ENCODE results near the gene PCGF5.

PCGF5 gene

GRCh38 chr10:91214911-91215310 lies 5.6 kb upstream of the PCGF5 start:
- TF ChIP-seq CTCF (IDR thresholded peaks at IDR 0.05): no peak
- H3K27me3 Mint-ChIP-seq (ENCODE audit: low read depth, poor library complexity): peaks cover 32% of the 10 kb centered on the region

GRCh38 chr10:91215384-91215783 lies 5.1 kb upstream of the PCGF5 start:
- Mint-ChIP-seq H3K4me3 (no peak overlapping the region), H3K4me1 (no peaks in the 10 kb centered on the region), H3K27ac (no peak overlapping the region), H3K36me3 (ENCODE audit: low read depth) (no peaks in the 10 kb centered on the region), H3K9me3 (no peaks in the 10 kb centered on the region), H3K27me3 (ENCODE audit: low read depth, poor library complexity) (peaks cover 32% of the 10 kb centered on the region)
- no peak for TF ChIP-seq CTCF (IDR thresholded peaks at IDR 0.05)
- no peak for DNase-seq

More at GRCh38 chr10:91214911-91215310, 5.6 kb upstream of the PCGF5 start:
- Mint-ChIP-seq H3K36me3 (ENCODE audit: low read depth) (no peaks in the 10 kb centered on the region), H3K27ac (no peak overlapping the region), H3K9me3 (no peaks in the 10 kb centered on the region), H3K4me3 (no peak overlapping the region), H3K4me1 (no peaks in the 10 kb centered on the region)
- no peak for DNase-seq

- H3K27ac Mint-ChIP-seq: no peak overlapping the region
- no peaks in the 10 kb centered on the region for H3K9me3 Mint-ChIP-seq
- TF ChIP-seq CTCF (IDR thresholded peaks at IDR 0.05): no peak
- peak overlapping the region; percentile 78 for H3K4me3 Mint-ChIP-seq
- peaks cover 54% of the 10 kb centered on the region for H3K27me3 Mint-ChIP-seq (ENCODE audit: low read depth, poor library complexity)
- DNase-seq: no peak
- no peaks in the 10 kb centered on the region for H3K36me3 Mint-ChIP-seq (ENCODE audit: low read depth)
- peaks cover 6% of the 10 kb centered on the region for H3K4me1 Mint-ChIP-seq
These were observed 881 bp upstream of the PCGF5 start for GRCh38 chr10:91219371-91220193.

GRCh38 chr10:91220954-91221675 lies 652 bp downstream of the PCGF5 start:
- H3K4me3 Mint-ChIP-seq: peak overlapping the region; percentile 88
- H3K27me3 Mint-ChIP-seq (ENCODE audit: low read depth, poor library complexity): peaks cover 53% of the 10 kb centered on the region
- DNase-seq: no peak
- no peaks in the 10 kb centered on the region for H3K9me3 Mint-ChIP-seq
- no peaks in the 10 kb centered on the region for H3K36me3 Mint-ChIP-seq (ENCODE audit: low read depth)
- H3K27ac Mint-ChIP-seq: no peak overlapping the region
- peaks cover 6% of the 10 kb centered on the region for H3K4me1 Mint-ChIP-seq
- TF ChIP-seq CTCF (IDR thresholded peaks at IDR 0.05): no peak

GRCh38 chr10:91226093-91226492 lies 5.6 kb downstream of the PCGF5 start:
- no peak for DNase-seq
- no peak overlapping the region for H3K4me3 Mint-ChIP-seq
- H3K4me1 Mint-ChIP-seq: peaks cover 5% of the 10 kb centered on the region
- no peaks in the 10 kb centered on the region for H3K36me3 Mint-ChIP-seq (ENCODE audit: low read depth)
- no peaks in the 10 kb centered on the region for H3K9me3 Mint-ChIP-seq
- H3K27me3 Mint-ChIP-seq (ENCODE audit: low read depth, poor library complexity): peaks cover 22% of the 10 kb centered on the region
- TF ChIP-seq CTCF (IDR thresholded peaks at IDR 0.05): no peak
- no peak overlapping the region for H3K27ac Mint-ChIP-seq
